ENCODE data around the gene CORO1A.

- no peak for TF ChIP-seq CTCF (IDR thresholded peaks at IDR 0.05)
- no peak for TF ChIP-seq POLR2AphosphoS5 (IDR thresholded peaks at IDR 0.05)
These were observed 39.4 kb upstream of the CORO1A start for GRCh38 chr16:30144017-30144416.
